NB4 (cell line): Measurements from ENCODE around the gene IDUA.
A peak's percentile ranks its signal among the peaks of the same experiment; 100 is the strongest.
"Not testable (repeated sequence)": the region's sequence is repeated elsewhere in the genome, so short reads cannot be mapped to it uniquely, and the experiment has no call there.

Experiments
- DNase-seq: peaks from one replicate; pipeline ENCODE4 v3.0.0; 2010; ENCODE audit warnings: low read depth
- H3K4me3 ChIP-seq: one replicate; pipeline ENCODE4 v1.5.1; 2011; ENCODE audit warnings: mild to moderate bottlenecking, low read depth, low read length, moderate library complexity
- CTCF ChIP-seq: IDR thresholded peaks from one replicate; pipeline ENCODE4 v1.5.1; 2012; ENCODE audit warnings: low read depth, low read length
- MAX ChIP-seq: IDR thresholded peaks from 2 replicates; pipeline ENCODE4 v1.6.1; 2011; ENCODE audit warnings: low read depth, low read length
- MYC ChIP-seq: IDR thresholded peaks from 2 replicates; pipeline ENCODE4 v1.6.1; 2011; ENCODE audit warnings: low read depth, low read length
- POLR2A ChIP-seq: IDR thresholded peaks from 2 replicates; pipeline ENCODE4 v1.6.1; 2011; ENCODE audit warnings: mild to moderate bottlenecking; ENCODE audit not compliant: insufficient read length; ENCODE audit errors: extremely low read depth

IDUA gene

GRCh38 chr4:1051472-1051871 is 64.6 kb downstream of the IDUA start:
- H3K4me3 ChIP-seq, result no peak overlapping the region
- no peak for TF ChIP-seq MYC
- no peak for TF ChIP-seq MAX
- TF ChIP-seq CTCF, result no peak
- TF ChIP-seq POLR2A, result no peak
- DNase-seq, result no peak

GRCh38 chr4:1052231-1052671 is 65.4 kb downstream of the IDUA start:
- TF ChIP-seq CTCF (no peak), POLR2A (no peak), MYC (no peak), MAX (no peak)
- DNase-seq, result peak; percentile 18
- H3K4me3 ChIP-seq, result no peak overlapping the region

GRCh38 chr4:1053080-1053661 is 66.3 kb downstream of the IDUA start:
- no peak overlapping the region for H3K4me3 ChIP-seq
- TF ChIP-seq CTCF, result no peak
- no peak for TF ChIP-seq MYC
- TF ChIP-seq MAX, result no peak
- no peak for TF ChIP-seq POLR2A
- peak; percentile 13 for DNase-seq

- H3K4me3 ChIP-seq, DNase-seq: not testable (repeated sequence)
Measured at GRCh38 chr4:1053891-1054290, 67.0 kb downstream of the IDUA start.
